ENCODE data around the gene FOXO6.

GRCh38 chr1:41315871-41316270 is 45.4 kb upstream of the FOXO6 start:
- no peak for TF ChIP-seq MXI1 (IDR thresholded peaks at IDR 0.05; ENCODE audit: low read depth, low read length)
- TF ChIP-seq CTCF (IDR thresholded peaks at IDR 0.05 in 2 of 3, conservative IDR thresholded peaks at IDR 0.05 in 1 of 3; ENCODE audit: control insufficient read depth in 2 of 3, extremely low read depth in 1 of 3, insufficient read depth in 1 of 3, low read depth in 3 of 3, low read length in 3 of 3) = no peak
- TF ChIP-seq EP300 (IDR thresholded peaks at IDR 0.05; ENCODE audit: borderline replicate concordance in 1 of 2, control insufficient read depth in 1 of 2, low read depth in 2 of 2, low read length in 2 of 2) = no peak
- no peak for TF ChIP-seq POLR2AphosphoS5 (IDR thresholded peaks at IDR 0.05; ENCODE audit: low read length)
- no peak for TF ChIP-seq ESRRA (IDR thresholded peaks at IDR 0.05; ENCODE audit: low read length)
- TF ChIP-seq POLR2A (IDR thresholded peaks at IDR 0.05; ENCODE audit: low read depth, low read length) = no peak
- no peak for TF ChIP-seq JUND (IDR thresholded peaks at IDR 0.05; ENCODE audit: low read depth, low read length)
- TF ChIP-seq ZNF622 (IDR thresholded peaks at IDR 0.05) = no peak
